MM.1S (cell line): Measurements from ENCODE around the gene OR6K3.

Experiments
- DNase-seq: peaks from one replicate; pipeline ENCODE4 v3.0.0-alpha.2; 2015
- H2AFZ ChIP-seq: fragments of 300-600 bp; sonication (generic); 2 replicates; pipeline ENCODE4 v1.6.0; 2016; ENCODE audit warnings: antibody characterized with exemption, low read length
- H3F3A ChIP-seq: fragments of 300-600 bp; sonication (generic); 2 replicates; pipeline ENCODE4 v1.6.1; 2016; ENCODE audit warnings: mild to moderate bottlenecking, antibody characterized with exemption, low read length, moderate library complexity, mixed read lengths; ENCODE audit not compliant: insufficient read depth
- H3K27ac ChIP-seq: fragments of 300-600 bp; sonication (generic); 2 replicates; pipeline ENCODE4 v1.5.1; 2016; ENCODE audit warnings: mild to moderate bottlenecking, low read length
- H3K27me3 ChIP-seq: fragments of 300-600 bp; sonication (generic); replicated peaks from 2 replicates; pipeline ENCODE4 v1.6.0; 2016; ENCODE audit warnings: low read length; ENCODE audit not compliant: insufficient read depth
- H3K36me3 ChIP-seq: fragments of 300-600 bp; sonication (generic); replicated peaks from 2 replicates; pipeline ENCODE4 v1.6.1; 2016; ENCODE audit warnings: mild to moderate bottlenecking, low read length, mixed read lengths; ENCODE audit not compliant: insufficient read depth
- H3K4me1 ChIP-seq: fragments of 300-600 bp; sonication (generic); 2 replicates; pipeline ENCODE4 v1.6.1; 2016; ENCODE audit warnings: low read length, mixed read lengths
- H3K4me2 ChIP-seq: fragments of 300-600 bp; sonication (generic); 2 replicates; pipeline ENCODE4 v1.6.0; 2016; ENCODE audit warnings: low read depth, low read length
- H3K4me3 ChIP-seq: fragments of 300-600 bp; sonication (generic); 2 replicates; pipeline ENCODE4 v1.5.1; 2016; ENCODE audit warnings: low read length, mixed read lengths
- H3K79me2 ChIP-seq: fragments of 300-600 bp; sonication (generic); 2 replicates; pipeline ENCODE4 v1.6.1; 2016; ENCODE audit warnings: mixed run types, low read length, mixed read lengths
- H3K9ac ChIP-seq: fragments of 300-600 bp; sonication (generic); 2 replicates; pipeline ENCODE4 v1.6.1; 2016; ENCODE audit warnings: low read length, mixed read lengths
- H3K9me2 ChIP-seq: fragments of 300-600 bp; sonication (generic); replicated peaks from 2 replicates; pipeline ENCODE4 v1.6.1; 2016; ENCODE audit warnings: mild to moderate bottlenecking, low read length, mixed read lengths; ENCODE audit not compliant: insufficient read depth
- H3K9me3 ChIP-seq: fragments of 300-600 bp; sonication (generic); replicated peaks from 2 replicates; pipeline ENCODE4 v1.6.1; 2016; ENCODE audit warnings: mild to moderate bottlenecking, low read length, mixed read lengths; ENCODE audit not compliant: insufficient read depth
- H4K20me1 ChIP-seq: fragments of 300-600 bp; sonication (generic); 2 replicates; pipeline ENCODE4 v1.6.1; 2016; ENCODE audit warnings: mild to moderate bottlenecking, low read length, moderate library complexity, mixed read lengths; ENCODE audit not compliant: insufficient read depth
- CTCF ChIP-seq: fragments of 300-600 bp; sonication (generic); IDR thresholded peaks from 2 replicates; pipeline ENCODE4 v1.5.1; 2016; ENCODE audit warnings: antibody characterized with exemption, low read length, mixed read lengths
- EZH2 ChIP-seq: fragments of 300-600 bp; sonication (generic); optimal IDR thresholded peaks from 2 replicates; pipeline ENCODE3; 2017; ENCODE audit warnings: low read depth, mild to moderate bottlenecking, antibody characterized with exemption, low read length, mixed read lengths
- EZH2phosphoT487 ChIP-seq: fragments of 300-600 bp; sonication (generic); IDR thresholded peaks from 2 replicates; pipeline ENCODE4 v1.6.1; 2018; ENCODE audit warnings: antibody characterized with exemption, low read length

Gene OR6K3

GRCh38 chr1:158735848-158736247 lies 15.3 kb upstream of the OR6K3 start:
- H3K79me2 ChIP-seq: no peaks in the 10 kb centered on the region
- no peak for DNase-seq
- TF ChIP-seq EZH2phosphoT487: no peak
- no peak for TF ChIP-seq EZH2
- TF ChIP-seq CTCF: no peak
- H3K27ac ChIP-seq: no peak overlapping the region
- no peaks in the 10 kb centered on the region for H3F3A ChIP-seq
- no peaks in the 10 kb centered on the region for H3K4me1 ChIP-seq
- H3K4me2 ChIP-seq: no peak overlapping the region
- H3K4me3 ChIP-seq: no peak overlapping the region
- H3K9ac ChIP-seq: no peak overlapping the region
- H3K27me3 ChIP-seq: no peaks in the 10 kb centered on the region
- no peak overlapping the region for H2AFZ ChIP-seq
- H3K9me2 ChIP-seq: 0 out of 2 replicates have a peak, but pooled peaks cover 3% of the 10 kb centered on the region
- no peaks in the 10 kb centered on the region for H3K9me3 ChIP-seq
- no peaks in the 10 kb centered on the region for H3K36me3 ChIP-seq
- H4K20me1 ChIP-seq: no peaks in the 10 kb centered on the region

DNA sequence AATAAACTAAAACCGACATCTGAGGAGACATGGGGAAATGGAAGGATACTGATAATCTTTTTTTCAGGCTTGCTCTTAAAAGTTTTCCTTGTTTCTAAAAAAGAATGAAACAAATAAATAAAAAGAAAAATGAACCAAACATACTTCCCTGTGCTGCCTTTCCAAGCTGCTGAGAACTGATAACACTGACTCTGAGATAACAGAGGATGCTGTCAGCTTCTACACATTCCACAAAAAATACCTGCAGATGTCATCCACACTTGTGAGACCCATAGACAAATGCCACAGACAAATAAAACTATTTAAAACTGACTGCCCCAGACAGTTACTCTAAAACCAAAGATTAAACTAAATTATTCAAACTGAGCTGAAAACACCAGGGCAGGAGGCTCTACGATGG lies 12.0 kb upstream of the OR6K3 start:
- H3K27me3 ChIP-seq: no peaks in the 10 kb centered on the region
- H3K9me2 ChIP-seq: 0 out of 2 replicates have a peak, but pooled peaks cover 3% of the 10 kb centered on the region
- no peaks in the 10 kb centered on the region for H3F3A ChIP-seq
- H3K27ac ChIP-seq: no peak overlapping the region
- no peaks in the 10 kb centered on the region for H4K20me1 ChIP-seq
- no peak overlapping the region for H3K9ac ChIP-seq
- no peaks in the 10 kb centered on the region for H3K36me3 ChIP-seq
- no peak overlapping the region for H3K4me3 ChIP-seq
- H2AFZ ChIP-seq: no peak overlapping the region
- H3K9me3 ChIP-seq: no peaks in the 10 kb centered on the region
- no peaks in the 10 kb centered on the region for H3K79me2 ChIP-seq
- 0 out of 2 replicates have a peak, but pooled peaks cover 4% of the 10 kb centered on the region for H3K4me1 ChIP-seq
- no peak for TF ChIP-seq EZH2phosphoT487
- TF ChIP-seq CTCF: no peak
- no peak for TF ChIP-seq EZH2
- DNase-seq: no peak
- H3K4me2 ChIP-seq: no peak overlapping the region

GRCh38 chr1:158731707-158732106 lies 11.2 kb upstream of the OR6K3 start:
- Histone ChIP-seq H3K4me2 (no peak overlapping the region), H3K9me3 (no peaks in the 10 kb centered on the region), H3F3A (no peaks in the 10 kb centered on the region), H3K9ac (no peak overlapping the region), H4K20me1 (no peaks in the 10 kb centered on the region), H2AFZ (no peak overlapping the region), H3K4me3 (no peak overlapping the region), H3K27me3 (no peaks in the 10 kb centered on the region), H3K36me3 (no peaks in the 10 kb centered on the region), H3K4me1 (0 out of 2 replicates have a peak, but pooled peaks cover 4% of the 10 kb centered on the region), H3K9me2 (0 out of 2 replicates have a peak, but pooled peaks cover 3% of the 10 kb centered on the region), H3K27ac (no peak overlapping the region), H3K79me2 (no peaks in the 10 kb centered on the region)
- no peak for DNase-seq
- TF ChIP-seq CTCF: no peak
- TF ChIP-seq EZH2: no peak
- TF ChIP-seq EZH2phosphoT487: no peak
